HG02571 (cell line): ENCODE results near the gene PLCH2.

Experiments used
- ATAC-seq: cut with Tn5 transposase; IDR thresholded peaks from one replicate; pipeline ENCODE4 v1.9.1; 2021; ENCODE audit warnings: mild to moderate bottlenecking, moderate library complexity; ENCODE audit not compliant: unreplicated experiment

The PLCH2 gene

DNA sequence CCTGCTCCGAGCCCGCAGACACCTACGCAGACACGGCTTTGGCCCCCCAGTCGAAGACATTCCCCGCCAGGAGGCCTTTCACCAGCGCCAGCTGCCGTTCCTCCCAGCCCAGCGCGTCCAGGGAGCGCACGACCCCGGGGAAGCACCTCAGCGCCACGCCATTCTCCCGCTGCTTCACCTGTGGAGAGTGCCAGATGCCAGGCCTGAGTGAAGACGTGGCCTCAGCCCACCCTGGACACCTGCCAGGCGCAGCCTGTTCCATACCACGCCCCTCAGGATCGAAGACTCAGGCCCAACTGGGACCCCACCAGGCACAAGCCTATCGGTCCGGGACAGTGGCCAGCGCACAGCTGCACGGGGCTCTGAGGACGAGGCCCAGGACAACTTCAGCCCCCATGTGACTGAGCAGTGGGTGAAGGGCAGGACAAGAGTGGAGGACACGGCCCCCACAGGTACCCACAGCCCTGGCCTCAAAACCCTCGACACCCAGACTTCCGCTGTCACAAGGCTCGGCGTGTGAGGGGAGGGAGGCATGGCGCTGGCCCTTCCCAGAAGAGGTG, 36.9 kb downstream of the PLCH2 start:
- no peak for ATAC-seq

DNA sequence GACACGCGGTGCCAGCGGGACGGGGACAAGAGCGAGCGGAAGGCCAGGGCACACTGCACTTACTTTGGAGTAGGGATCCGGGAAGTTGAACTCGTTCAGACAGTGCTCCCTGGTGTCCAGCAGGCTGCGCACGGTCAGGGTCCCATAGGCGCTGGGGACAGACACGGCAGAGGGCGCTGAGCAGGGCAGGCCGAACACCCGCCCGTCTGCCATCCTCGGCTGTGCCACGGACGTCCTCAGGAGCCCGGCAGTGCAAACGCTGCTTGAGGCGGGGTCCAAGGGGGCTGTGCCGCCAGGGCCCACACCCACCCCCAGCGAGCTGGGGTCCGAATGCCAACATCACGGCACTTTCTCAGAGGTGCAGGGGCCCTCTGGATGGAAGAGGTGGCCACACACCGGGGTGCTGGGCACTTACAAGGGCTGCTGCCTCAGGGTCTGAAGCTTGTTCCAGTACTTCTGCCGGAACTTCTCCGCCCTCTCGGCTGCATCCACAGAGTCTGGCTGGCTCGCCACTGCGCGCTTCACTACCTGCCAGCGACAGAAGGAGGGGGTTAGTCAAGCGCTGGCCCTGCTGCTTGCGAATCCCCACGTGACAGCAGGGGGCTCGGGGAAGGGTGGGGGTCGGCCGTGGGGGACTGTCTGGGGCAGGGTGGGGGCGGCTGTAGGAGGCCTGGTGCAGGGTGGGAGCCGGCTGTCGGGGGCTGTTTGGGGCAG, 38.0 kb downstream of the PLCH2 start:
- no peak for ATAC-seq

DNA sequence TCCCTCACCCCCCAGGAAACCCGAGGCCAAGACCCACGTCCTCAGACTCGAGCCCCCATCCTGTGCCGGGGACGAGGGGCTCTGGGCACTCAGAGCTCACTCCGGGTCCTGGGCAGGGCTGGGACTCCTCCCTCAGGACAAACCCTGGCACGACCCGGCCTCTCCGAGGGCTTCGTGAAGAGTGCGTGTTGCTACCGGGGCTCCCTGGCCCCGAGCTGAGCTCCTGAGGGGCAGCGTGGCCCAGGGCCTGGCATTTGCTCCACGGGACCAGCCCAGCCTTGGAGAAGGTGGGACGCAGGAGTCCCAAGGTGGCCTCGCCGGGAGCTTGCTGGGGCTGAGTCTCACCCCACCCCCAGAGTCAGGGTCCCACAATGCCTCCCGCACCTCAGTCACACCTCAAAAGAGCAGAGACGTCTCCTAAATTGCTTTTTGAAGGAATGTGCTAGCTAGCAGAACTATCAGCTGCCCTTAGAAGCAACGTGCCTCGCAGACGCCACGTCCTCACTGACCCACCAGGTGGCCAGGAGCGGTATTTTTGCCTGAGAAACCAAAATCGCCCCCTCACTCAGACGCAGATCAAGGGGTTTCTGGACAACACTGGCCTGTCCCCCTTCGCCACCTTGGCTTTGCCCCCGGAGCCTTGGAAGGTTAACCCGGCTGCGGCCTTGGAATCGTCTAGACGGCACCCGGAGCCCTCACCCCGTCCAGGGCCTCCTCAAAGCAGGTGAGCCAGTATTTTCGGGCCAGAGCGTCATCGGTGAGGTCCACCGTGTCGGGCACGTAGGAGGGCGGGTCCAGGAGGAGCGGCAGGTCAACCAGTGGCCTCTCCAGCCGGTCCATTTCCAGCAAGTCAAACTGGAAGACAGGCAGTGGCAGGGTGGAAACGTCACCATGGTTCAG, 39.0 kb downstream of the PLCH2 start:
- no peak for ATAC-seq

DNA sequence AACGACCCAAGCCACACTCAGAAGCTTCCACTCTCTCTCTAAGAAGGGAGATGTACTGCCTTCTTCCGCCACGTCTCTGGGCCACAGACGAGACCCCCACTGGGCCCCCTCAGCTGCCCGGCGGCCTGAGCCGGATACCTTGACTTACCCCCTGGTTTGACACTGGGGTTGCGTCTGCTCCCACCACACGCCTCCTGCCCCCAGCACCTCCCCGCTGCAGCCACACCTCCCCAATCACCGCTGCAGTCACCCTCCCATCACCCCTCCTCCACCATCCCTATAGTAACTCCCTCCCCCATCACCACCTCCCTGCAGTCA, 39.6 kb downstream of the PLCH2 start:
- ATAC-seq: no peak

DNA sequence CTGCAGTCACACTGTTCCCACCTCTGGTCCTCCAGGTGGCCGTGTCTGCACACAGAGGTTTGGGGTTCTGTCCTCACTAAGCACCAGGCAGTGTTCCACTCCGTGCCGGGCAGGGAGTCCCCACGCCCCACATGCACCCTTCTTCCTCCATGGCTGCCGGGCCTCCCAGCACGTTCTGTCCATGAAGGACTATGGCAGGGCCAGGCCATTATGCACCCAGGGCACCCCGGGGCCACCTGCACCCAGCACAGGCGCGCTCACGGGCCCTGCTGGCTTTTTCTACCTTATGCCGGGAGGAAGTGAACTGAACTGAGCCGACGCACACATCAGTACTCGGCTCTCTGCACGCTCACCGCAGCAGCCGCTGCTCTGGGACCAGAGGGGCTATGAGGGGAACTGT, 40.0 kb downstream of the PLCH2 start:
- ATAC-seq: no peak

DNA sequence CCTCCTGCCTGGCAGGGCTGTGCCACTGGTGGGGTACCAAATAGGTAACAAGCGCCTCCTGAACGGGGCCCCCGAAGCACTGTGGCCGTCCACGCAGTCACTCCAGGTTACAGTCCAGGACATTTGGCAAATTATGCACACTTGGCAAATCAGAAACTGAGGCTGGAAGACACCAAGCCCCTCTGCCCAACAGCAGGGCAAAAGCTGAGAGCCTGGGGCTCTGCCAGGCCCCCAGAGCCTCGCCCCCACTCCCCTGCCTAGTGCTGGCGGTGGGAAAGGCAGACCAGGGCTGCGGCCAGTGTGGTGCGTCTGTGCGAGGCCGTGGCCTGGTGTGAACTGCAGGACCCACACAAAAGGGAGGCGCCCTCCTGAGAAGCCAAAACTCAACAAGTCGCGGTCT, 40.9 kb downstream of the PLCH2 start:
- ATAC-seq: no peak

DNA sequence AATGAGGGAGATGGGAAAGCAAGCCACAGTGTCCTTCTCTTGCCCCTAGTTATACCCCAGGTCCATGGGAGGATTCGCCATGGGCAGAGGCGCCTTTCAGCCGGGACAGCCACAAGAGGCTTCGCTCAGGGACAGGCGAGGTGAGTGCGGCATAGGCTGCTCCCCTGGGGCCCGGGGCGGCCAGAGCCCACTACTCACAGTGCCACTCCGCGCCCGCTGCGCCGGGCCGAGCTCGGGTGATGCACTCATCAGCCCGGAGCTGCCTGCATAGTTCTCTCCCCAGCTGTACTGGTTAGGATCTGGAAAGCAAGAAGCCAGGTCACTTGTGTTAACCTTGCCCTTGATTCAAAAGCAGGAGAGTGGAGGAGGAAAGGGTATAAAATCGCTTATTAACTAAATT, 41.9 kb downstream of the PLCH2 start:
- no peak for ATAC-seq

DNA sequence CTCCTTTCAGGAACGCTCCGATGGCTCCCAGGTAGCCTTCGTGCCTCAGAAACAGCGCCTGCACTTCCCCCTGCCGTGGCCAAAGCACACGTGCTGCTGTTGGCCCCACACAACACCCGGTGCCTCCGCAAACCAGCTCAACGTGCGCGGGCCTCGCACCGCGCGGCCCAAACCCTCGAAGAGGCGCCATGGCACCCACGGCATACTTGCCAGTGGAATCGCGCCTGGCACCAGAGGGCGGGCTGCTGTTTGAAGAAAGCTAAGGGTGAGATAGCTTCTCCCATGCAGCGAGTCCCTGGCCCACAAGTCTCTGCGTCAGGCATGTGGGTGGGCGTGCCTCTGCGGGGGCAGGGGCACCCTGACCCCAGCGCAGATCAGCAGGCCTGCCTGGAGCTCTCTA, 42.4 kb downstream of the PLCH2 start:
- no peak for ATAC-seq

DNA sequence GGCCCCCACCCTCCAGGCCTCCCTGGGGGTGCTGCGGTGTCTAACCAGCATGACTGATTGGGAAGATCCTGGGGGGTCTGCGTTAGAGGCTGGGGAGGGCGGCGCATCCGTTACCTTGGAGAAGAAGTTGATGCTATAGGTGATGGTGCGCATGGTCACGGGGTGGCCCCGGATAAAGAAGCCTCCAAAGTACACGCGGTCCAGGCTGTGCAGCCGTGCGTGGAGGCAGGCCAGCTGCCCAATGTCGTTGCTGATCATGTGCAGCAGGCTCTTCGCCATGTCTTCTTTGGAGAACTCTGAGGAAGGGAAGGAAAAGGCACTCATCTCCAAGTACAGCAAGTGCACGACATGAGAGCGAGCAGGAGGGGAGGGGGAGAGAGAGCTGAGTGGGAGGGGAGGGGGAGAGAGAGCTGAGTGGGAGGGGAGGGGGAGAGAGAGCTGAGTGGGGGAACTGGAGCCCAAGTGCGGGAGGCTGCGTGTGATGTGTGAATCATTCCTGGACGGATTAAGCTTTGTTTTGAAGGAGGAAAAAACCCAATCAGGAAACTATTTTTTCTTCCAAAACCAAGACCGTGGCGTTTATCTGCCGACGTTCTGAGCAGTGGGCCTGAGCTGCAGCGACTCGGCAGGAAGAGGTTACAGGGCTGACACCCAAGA, 43.1 kb downstream of the PLCH2 start:
- no peak for ATAC-seq

DNA sequence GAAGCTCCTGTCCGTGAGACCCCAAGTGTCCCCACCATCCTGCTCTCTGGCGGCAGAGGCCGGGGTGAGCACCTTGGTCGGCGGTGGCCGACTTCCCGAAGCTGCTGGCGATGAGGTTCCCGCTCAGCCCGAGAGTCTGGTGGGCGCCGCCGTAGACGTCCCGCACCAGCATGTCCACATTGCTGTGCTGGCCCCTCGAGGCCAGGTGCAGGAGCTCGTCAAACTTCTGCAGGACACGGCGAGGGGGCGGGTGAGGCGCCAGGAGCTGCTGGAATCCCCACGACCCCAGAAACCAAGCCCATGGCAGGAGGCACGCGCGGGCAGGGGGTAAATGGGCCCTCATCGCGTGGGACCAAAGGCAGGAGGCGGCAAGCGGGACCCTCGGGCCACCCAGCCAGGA, 43.6 kb downstream of the PLCH2 start:
- no peak for ATAC-seq

DNA sequence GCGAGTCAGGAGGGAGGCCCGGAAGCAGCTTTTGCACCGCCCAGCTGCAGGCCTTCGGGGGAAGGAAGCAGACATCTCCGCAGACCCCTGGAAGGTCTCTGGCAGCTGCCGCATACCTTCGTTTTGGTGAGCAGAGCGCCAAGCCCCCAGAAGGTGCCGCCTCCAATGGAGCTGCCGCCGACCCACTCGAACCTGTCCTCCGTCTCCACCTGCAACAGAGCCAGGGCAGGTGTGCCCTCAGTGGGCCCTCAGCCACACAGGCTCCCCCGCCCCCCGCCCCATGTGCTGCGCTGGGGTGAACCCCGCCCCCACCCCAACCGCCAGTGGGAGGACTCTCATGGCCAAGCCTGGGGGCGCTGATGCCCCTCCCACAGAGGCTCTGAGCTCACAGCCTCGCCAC, 44.1 kb downstream of the PLCH2 start:
- no peak for ATAC-seq

DNA sequence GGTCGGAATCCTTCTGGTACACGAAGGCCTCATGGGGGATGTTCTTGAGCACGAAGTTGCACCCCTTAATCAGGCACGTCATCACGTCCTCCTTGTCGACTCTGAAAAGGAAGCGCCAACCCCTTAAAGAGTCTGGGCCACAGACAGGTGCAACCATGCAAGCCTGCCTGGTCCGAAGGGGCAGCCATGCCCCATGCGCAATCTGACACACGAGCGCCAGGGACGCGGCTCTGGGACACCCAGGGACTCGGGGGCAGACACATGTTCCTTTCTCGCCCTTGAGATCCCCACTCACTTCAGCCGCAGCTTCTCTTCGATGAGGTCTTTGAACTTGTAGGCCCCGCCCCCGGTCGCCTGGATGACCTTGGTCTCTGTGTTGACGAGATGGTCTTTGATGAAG, 44.7 kb downstream of the PLCH2 start:
- no peak for ATAC-seq

DNA sequence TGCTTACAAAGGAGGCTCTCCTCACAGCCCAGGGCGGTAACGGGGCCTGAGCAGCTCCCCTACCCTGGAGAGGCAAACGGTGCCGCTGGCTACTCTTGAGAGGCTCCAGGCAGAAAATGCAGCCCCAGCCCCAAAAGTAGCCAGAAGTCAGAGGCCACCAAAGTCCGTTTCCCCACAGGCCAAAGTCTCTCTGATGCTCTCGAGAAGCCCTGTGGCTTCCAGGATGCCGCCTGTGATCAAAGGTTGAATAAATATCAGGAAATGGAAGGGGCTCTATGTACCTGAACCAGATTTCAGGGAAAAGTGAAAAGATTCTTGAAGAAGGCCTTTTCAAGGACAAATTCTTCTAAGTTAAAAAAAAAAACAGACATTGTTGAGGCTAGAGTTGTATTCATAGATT, 46.1 kb downstream of the PLCH2 start:
- no peak for ATAC-seq

DNA sequence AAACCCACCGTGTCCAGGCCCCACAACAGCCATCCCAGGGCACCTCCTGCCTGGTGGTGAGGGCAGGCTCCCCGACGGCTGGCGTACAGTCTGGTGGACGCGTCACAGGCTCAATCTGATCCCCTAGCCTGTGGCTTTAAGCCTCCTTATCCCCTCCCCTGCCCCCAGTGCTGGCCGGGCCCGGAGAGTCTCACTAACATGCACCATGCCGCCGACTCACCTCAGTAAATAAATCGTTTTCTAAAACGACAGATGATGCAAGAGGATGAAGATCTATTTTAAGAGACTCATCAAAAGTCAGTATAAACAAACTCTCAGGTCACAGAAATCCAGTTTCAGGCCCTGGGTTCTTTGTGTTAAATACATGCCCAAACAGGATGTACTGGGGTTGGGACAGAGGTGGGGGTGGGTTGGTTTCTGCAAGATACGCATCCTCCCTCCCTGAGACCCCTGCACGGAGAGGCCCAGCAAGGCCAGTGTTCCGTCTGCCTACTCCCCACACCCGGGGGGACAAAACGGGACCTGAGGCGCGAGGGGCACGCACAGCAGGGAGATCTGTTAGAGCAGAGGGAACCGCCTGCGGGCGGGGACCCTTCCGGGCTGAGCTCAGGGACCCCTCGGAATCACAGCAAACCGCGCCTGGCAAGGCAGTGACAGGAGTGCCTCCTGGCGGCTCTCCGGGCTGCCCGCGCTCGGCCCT, 47.3 kb downstream of the PLCH2 start:
- ATAC-seq: no peak

DNA sequence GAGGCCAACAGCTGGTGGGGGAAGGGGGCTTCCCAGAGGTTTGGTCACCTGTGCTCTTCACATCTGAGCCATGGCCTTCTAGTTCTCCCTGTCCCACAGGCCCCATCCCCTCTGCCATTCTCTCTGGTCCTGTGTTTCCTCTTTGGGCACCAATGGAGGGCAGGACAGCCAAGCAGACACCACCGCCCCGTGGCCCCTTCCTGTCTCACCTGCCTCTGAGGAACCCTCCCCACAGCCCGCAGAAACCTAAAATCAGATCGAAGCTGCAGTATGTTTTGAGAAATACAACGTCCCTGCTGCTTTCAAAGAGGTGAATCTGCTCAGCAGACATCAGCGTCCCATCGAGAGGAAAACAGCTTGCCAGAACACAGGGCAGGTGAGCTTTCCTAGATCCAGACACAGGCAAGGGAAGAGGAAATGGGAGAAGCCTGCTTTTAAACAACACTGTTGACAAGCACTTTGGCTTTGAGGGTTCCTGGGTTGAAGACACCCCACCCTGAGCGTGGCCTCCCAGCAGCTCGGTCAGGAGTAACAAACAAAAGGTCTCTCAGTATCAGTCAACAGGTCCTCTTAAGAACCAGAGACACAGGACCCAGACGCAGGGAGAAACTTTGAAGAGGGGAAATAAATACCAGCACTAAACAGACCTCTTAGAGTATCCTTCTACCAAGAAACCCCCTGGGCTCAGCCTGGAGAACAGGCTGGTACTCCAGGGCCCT, 48.0 kb downstream of the PLCH2 start:
- ATAC-seq: no peak

DNA sequence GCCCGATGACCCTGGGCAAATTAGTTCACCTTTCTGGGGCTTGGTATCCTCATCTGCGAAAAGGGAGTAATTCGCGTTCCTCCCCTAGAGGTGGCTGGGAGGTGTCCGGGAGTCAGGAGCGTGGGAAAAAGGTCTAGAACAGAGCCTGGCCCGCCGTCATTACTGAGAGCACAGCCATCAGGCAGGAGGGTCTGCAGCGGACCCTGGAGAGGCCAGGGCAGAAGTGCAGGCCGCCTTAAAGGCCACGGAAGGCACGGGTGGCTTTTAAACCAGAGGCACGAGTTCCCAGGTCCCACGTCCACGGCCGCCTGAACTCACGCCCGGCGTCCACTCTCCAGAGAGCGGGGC, 49.5 kb downstream of the PLCH2 start:
- ATAC-seq: no peak

DNA sequence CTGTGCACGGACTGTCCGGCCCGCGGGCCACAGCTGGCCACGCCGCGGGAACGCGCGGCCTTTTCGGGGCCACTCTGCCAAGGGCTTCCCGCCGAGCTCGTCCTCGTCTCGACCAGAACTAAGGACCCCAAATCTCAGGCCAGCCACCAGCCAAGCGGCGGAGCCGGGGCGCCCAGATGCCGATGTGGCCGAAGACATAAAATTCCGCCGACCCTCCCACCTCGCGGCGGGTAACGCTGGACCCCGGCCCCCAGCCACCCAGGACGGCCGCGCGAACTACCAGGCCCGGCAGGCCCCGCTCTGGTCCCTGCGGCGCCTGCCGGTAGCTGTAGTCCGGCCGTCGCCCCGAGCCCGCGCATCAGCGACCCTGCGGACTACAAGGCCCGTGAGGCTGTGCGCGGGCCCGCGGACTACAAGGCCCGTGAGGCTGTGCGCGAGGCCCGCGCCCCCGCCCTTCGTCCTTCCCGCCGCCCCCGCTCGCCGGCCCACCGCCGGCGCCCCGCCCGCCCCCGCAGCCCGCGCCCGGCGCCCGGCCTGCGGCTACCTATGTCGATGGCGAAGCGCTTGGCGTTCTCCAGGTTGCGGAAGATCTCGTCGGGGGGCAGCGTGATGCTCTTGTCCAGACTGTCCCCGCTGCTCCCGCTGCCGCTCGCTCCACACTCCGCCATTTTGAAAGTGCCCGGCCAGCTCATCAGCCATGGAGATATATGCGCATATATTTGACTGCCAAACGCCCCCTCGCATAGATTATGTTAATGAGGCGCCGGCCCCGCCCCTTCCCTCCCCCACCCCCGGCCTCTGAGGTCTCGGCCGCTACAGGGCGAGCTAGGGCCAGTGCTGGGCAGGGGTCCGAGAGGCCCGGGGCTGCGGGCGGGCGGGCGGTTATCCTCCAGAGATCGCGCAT, 50.1 kb downstream of the PLCH2 start, which contains the start of gene PANK4:
PANK4 (minus strand) TSS at position 677 of the 904 bp plus-strand sequence; CDS start at position 668, 9 bp downstream.
- ATAC-seq: peak; percentile 75

DNA sequence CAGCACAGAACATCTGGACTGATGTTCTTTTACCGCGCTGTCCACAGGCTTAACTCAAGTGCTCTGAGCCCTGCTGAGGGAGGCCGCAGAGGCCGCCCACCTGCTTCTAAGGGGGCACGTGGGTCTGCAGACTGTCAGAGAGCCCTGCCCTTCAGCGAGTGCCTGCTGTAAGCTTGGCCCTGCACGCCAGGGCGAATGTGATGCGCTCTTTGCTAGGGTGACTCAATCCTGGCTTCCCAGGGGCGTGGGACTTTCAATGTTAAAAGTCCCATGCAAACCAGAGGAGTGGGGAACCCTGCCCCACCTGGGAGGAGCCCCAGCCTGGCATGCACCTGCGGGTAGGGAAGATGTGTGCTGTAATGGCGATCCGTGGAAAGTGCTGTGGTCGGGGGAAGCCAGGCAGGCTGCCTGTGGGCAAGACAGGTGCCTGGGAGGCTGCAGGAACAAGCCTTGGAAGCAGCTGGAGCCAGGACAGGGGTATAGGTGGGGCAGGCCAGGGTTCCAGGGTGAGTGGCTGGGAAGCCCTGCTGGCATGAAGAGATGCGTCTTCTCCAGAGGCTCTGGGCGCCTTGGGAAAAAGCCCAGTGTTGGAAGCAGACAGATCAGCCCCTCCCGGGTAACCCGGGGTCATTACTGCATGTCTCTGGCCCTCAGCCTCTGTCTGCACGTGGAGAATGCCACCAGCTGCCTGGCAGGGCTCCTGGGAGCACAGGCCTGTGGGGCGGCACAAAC, 50.9 kb downstream of the PLCH2 start:
- peak; percentile 25 for ATAC-seq

DNA sequence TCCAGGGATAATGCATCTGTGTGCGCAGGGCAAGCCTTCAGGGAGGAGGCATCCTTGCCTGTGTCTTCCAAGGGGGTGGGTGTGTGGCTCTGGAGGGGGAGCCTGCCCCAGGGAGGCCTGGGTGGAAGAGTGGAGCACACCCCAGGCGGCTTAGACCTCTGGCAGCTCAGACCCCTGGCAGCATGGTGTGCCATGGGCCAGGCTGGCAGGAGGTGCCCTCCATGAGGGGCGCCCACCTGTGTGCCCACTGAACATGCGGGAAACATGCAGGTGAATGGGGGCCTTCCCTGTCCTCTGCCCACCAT, 51.4 kb downstream of the PLCH2 start:
- ATAC-seq: no peak
